Ovary (tissue), 9 donors: ENCODE data around the gene OGA. TPM values are rescaled to one million over a fixed set of nuclear protein-coding genes. Genes with fewer than 3 reads are reported as not detected.

Source experiments
- DNase-seq, 5 donors: peaks; one replicate each; pipeline ENCODE4 v3.0.0-alpha.2; 2019 to 2020
- H3K27ac ChIP-seq, 2 donors: fragments of 200-600 bp; one replicate each; pipeline versions ENCODE4 v1.5.1 to v1.8.0; 2019 to 2022
- H3K27me3 ChIP-seq: fragments of 200-600 bp; one replicate; pipeline ENCODE4 v1.8.0; 2022
- H3K36me3 ChIP-seq: fragments of 200-600 bp; sonication (generic); one replicate; pipeline ENCODE4 v1.5.1; 2019
- H3K4me1 ChIP-seq: one replicate; pipeline ENCODE4 v1.8.1; 2013; ENCODE audit warnings: mild to moderate bottlenecking, moderate library complexity; ENCODE audit not compliant: insufficient read depth
- H3K4me3 ChIP-seq: fragments of 200-600 bp; sonication (generic); one replicate; pipeline ENCODE4 v1.5.1; 2017
- H3K9me3 ChIP-seq, 2 donors: fragments of 200-600 bp in 1 of 2; sonication (generic) in 1 of 2; one replicate each; pipeline versions ENCODE4 v1.5.1 to v1.8.1; 2013 to 2019; ENCODE audit warnings: mild to moderate bottlenecking in 1 of 2, moderate library complexity in 1 of 2
- CTCF ChIP-seq, 3 donors: fragments of 450-650 bp in 2 of 3; fragments of 200-600 bp in 1 of 3; IDR thresholded peaks; one replicate each; pipeline versions ENCODE4 v1.5.1 to v1.8.0; 2016 to 2022; ENCODE audit warnings: antibody characterized with exemption in 3 of 3, mild to moderate bottlenecking in 1 of 3
- EP300 ChIP-seq: sonication (generic); formaldehyde crosslinking; IDR thresholded peaks from one replicate; pipeline ENCODE4 v1.6.1; 2017; ENCODE audit warnings: antibody characterized with exemption
- POLR2A ChIP-seq: fragments of 450-650 bp; IDR thresholded peaks from one replicate; pipeline ENCODE4 v1.6.1; 2017; ENCODE audit warnings: antibody characterized with exemption, mild to moderate bottlenecking, moderate library complexity
- WGBS, 3 donors: extraction: QIAGEN DNeasy Blood & Tissue Kit in 1 of 3; methylation state at CpG; one replicate each; pipeline versions ENCODE4 v1.1.5 to v1.1.7; 2013 to 2017; 5-methylcytosine and 5-hydroxymethylcytosine counted together
- intact Hi-C, 4 donors: fragments of 100-400 bp; cut with DNase I; formaldehyde crosslinking; loops; one replicate each; pipeline versions ENCODE4 v1.11.0 to v1.15.1; 2022 to 2023
- polyA plus RNA-seq, 2 donors: library from polyadenylated mRNA; stranded (reverse); fragments of 200-250 nt in 1 of 2; fragments of 350-450 nt in 1 of 2; fragmentation: Illumina TruSeq in 1 of 2; extraction: RNeasy Lipid Tissue Mini Kit (QIAGEN cat#74804) in 1 of 2; gene quantifications; one replicate each; pipeline ENCODE4 v1.2.3, GENCODE V29; 2013 to 2014
- total RNA-seq, 7 donors: library from RNA; depleted of rRNA in 2 of 7; stranded (reverse); fragments of >200 nt in 2 of 7; fragmentation: NEBNext Ultra II Directional in 3 of 7; extraction: Animal tissue kit (Norgen Biotek cat#: 25700) in 3 of 7; gene quantifications; one replicate each; pipeline versions ENCODE4 v1.1.0 to v1.2.4, GENCODE V29; 2016 to 2023
- donor health status: DM: no; HTN: no; CAD: no; lungs with moderate emphysema.
- donor health status: DM: no; HTN: no; CAD: no.
- donor health status: Bipolar disorder and iron deficiency.
- donor health status: DM: yes; HTN: yes; CAD: no.
- donor health status: DM: no; HTN: no; CAD: no.
- donor health status: DM: yes; HTN: yes; CAD: no.

The OGA gene
- total and polyA plus RNA-seq, 9 donors: 58.9 to 134 (median 102) TPM

GRCh38 chr10:101770331-101771215, 47.7 kb downstream of the OGA start:
- Histone ChIP-seq H3K27me3 (no peaks in the 10 kb centered on the region), H3K9me3 (no peaks in the 10 kb centered on the region), H3K27ac (no peak overlapping the region), H3K36me3 (no peaks in the 10 kb centered on the region), H3K4me3 (no peak overlapping the region), H3K4me1 (no peaks in the 10 kb centered on the region)
- TF ChIP-seq CTCF (IDR thresholded peaks at IDR 0.05): no peak
- TF ChIP-seq EP300: no peak
- intact Hi-C loops: loop anchor here in 3 of 4 donors (10.0 kb wide), 4 partner anchors 166 to 556 kb away; no protein-coding TSS in a partner anchor
- WGBS, 3 donors: 80 to 86% (median 82%) methylated on average over 41 of the region's 41 CpGs
- DNase-seq: peak in 1 of 5 donors; percentile 25

- no peak overlapping the region for H3K27ac ChIP-seq
- H3K4me3 ChIP-seq: no peak overlapping the region
- DNase-seq: no peak
- H3K27me3 ChIP-seq: no peaks in the 10 kb centered on the region
- WGBS, 3 donors: 70 to 73% (median 73%) methylated on average over 5 of the region's 5 CpGs
- no peaks in the 10 kb centered on the region for H3K4me1 ChIP-seq
- H3K36me3 ChIP-seq: no peaks in the 10 kb centered on the region
- no peaks in the 10 kb centered on the region for H3K9me3 ChIP-seq
- TF ChIP-seq POLR2A (no peak), CTCF (IDR thresholded peaks at IDR 0.05) (no peak), EP300 (no peak)
- intact Hi-C loops: loop anchor here in 3 of 4 donors (10.0 kb wide), 4 partner anchors 165 to 555 kb away; no protein-coding TSS in a partner anchor
Observed at GRCh38 chr10:101769541-101770180, 48.6 kb downstream of the OGA start.

GRCh38 chr10:101768791-101769170, 49.5 kb downstream of the OGA start:
- Histone ChIP-seq H3K4me1 (no peaks in the 10 kb centered on the region), H3K27ac (no peak overlapping the region), H3K4me3 (no peak overlapping the region), H3K9me3 (no peaks in the 10 kb centered on the region), H3K27me3 (no peaks in the 10 kb centered on the region), H3K36me3 (no peaks in the 10 kb centered on the region)
- intact Hi-C loops: no loop called here
- TF ChIP-seq POLR2A: no peak
- no peak for TF ChIP-seq CTCF (IDR thresholded peaks at IDR 0.05)
- TF ChIP-seq EP300: no peak
- no peak for DNase-seq
- WGBS, 3 donors: 76 to 80% (median 78%) methylated on average over 8 of the region's 8 CpGs

- Histone ChIP-seq H3K27me3 (no peaks in the 10 kb centered on the region), H3K36me3 (no peaks in the 10 kb centered on the region), H3K4me3 (no peak overlapping the region), H3K9me3 (no peaks in the 10 kb centered on the region), H3K4me1 (no peaks in the 10 kb centered on the region), H3K27ac (no peak overlapping the region)
- intact Hi-C loops: no loop called here
- TF ChIP-seq CTCF (IDR thresholded peaks at IDR 0.05) (no peak), POLR2A (no peak), EP300 (no peak)
- WGBS, 3 donors: 52 to 55% (median 53%) methylated on average over 14 of the region's 14 CpGs
- no peak for DNase-seq
Observed at GRCh38 chr10:101767966-101768790, 50.1 kb downstream of the OGA start.
